22Rv1 (cell line): ENCODE results near the gene SEZ6L.

ENCODE experiments used
- H3K27ac ChIP-seq: fragments of 450-650 bp; 2 replicates; pipeline ENCODE4 v1.5.1; 2017
- CTCF ChIP-seq: fragments of 450-650 bp; IDR thresholded peaks from 2 replicates; pipeline ENCODE4 v1.5.1; 2017; ENCODE audit warnings: mild to moderate bottlenecking
- ZFX ChIP-seq: fragments of 450-650 bp; IDR thresholded peaks from 2 replicates; pipeline ENCODE4 v1.6.1; 2017; ENCODE audit warnings: antibody characterized with exemption, borderline replicate concordance

Gene SEZ6L

GRCh38 chr22:26292667-26292995 is 123.4 kb downstream of the SEZ6L start:
- no peak overlapping the region for H3K27ac ChIP-seq
- TF ChIP-seq CTCF = no peak
- TF ChIP-seq ZFX = no peak

GRCh38 chr22:26295563-26296126 is 126.4 kb downstream of the SEZ6L start:
- TF ChIP-seq CTCF (no peak), ZFX (no peak)

GRCh38 chr22:26298605-26299310 is 129.5 kb downstream of the SEZ6L start:
- H3K27ac ChIP-seq = no peak overlapping the region
- TF ChIP-seq ZFX (no peak), CTCF (no peak)

More at GRCh38 chr22:26295563-26296126, 126.4 kb downstream of the SEZ6L start:
- H3K27ac ChIP-seq = no peak overlapping the region

GRCh38 chr22:26302726-26303125 is 133.5 kb downstream of the SEZ6L start:
- no peak for TF ChIP-seq ZFX
- no peak for TF ChIP-seq CTCF
- H3K27ac ChIP-seq = no peak overlapping the region

GRCh38 chr22:26303475-26303874 is 134.2 kb downstream of the SEZ6L start:
- no peak overlapping the region for H3K27ac ChIP-seq
- no peak for TF ChIP-seq ZFX
- no peak for TF ChIP-seq CTCF

GRCh38 chr22:26304730-26305129 is 135.5 kb downstream of the SEZ6L start:
- no peak for TF ChIP-seq ZFX
- no peak for TF ChIP-seq CTCF
- H3K27ac ChIP-seq = no peak overlapping the region

GRCh38 chr22:26308467-26308866 is 139.2 kb downstream of the SEZ6L start:
- no peak overlapping the region for H3K27ac ChIP-seq

More at GRCh38 chr22:26308467-26308866, 139.2 kb downstream of the SEZ6L start:
- TF ChIP-seq CTCF (no peak), ZFX (no peak)
